GM19438 (cell line): ENCODE measurements around the gene KIAA0753.
A peak's percentile ranks its signal among the peaks of the same experiment; 100 is the strongest.

Experiments
- ATAC-seq: cut with Tn5 transposase; IDR thresholded peaks from one replicate; pipeline ENCODE4 v1.9.1; 2021; ENCODE audit warnings: low read depth; ENCODE audit not compliant: unreplicated experiment

The KIAA0753 gene

DNA sequence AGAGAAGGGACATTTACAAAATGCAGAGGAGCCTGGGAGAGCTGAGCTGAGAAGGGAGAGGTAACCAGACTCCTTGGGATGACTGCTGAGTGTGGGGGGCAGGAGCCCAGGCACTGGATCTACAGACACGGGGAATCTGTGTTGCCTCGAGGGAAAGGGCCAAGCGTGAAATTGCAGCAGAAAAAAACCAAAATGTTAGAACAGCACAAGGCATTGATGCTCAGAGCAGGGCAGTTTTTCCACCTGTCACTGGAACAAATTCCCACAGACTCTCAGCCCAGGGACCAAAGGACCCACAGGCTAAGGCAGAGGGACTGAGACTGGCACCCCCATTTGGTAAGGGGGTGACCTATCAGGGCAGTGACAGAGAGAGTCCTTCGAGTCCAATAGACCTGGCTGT is 86.2 kb downstream of the KIAA0753 start:
- ATAC-seq: no peak

DNA sequence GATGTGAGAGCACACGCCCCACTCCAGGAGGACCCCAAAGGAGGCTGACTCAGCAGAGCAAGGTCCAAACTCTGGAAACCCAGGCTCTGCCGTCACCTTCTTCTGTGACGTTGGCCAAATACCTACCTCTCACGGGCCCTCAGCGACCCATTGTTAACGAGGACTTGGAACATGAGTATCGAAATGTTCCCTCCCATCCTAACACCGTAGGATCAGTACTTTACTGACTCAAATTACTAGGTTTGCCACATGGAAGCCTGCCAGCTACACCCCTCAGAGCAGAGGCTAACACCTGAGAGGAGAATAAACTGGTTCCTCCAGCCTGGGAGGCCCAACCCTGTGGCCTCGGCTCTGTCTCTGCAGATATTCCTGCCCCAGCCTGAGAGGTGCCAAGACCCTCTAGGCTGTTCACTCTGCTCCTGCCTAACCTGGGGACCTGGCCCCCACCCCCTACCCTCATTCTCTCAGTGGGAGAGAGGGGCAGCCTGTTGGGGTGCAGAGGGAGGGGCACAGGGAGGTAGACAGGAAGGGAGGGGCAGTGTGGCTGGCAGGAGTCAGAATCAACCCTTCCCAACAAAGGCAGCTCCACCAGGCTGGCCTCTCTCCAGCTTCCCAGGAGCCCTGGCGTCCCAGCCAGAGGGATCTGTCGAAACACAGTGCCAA is 88.5 kb downstream of the KIAA0753 start:
- no peak for ATAC-seq

DNA sequence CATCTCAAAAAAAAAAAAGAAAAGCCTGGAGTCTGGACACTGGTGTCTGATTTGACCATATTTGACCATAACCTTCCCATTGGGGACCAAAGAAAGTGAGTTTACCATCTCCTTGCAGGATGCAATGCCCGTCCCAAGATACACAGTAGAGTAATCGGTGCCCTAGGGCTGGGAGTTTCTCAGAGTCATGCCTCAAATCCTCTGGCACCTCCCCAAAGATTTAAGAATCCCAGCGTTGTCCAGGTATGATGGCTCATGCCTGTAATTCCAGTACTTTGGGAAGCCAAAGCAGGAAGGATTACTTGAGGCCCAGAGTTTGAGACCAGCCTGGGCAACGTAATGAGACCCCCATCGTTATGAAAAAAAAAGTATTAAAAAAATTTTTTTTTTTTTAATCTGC is 89.2 kb downstream of the KIAA0753 start:
- no peak for ATAC-seq

DNA sequence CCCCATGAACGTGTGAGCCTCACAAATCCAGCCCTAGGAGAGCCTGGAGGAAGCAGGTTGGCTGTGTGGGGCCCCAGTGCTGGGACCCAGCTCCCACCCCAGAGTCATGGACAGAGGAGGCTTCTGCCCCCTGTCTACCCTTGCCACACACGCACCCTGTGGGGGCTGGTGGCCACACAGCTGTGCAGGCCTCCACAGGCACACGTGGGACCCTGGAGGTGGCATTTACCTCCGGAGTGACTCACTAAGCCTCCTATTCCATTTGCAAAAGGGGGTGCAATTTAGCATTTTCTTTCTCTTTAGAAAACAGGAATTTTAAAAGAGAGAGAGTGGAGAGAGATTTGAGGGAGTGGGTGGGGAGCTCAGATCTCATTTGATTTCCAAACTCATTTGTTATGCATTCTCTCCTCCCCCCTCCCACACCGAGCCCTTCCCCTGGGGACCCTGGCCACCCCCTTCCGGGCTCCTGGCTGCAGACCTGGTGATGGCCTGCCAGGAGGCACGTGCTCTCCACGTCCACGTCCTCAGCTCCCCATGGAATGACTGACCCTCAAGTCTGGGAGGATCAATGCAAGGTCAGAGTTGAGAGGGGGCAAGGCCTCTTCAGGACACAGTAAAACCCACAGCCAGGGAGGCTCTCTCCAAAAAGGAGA is 91.0 kb downstream of the KIAA0753 start:
- ATAC-seq: no peak

DNA sequence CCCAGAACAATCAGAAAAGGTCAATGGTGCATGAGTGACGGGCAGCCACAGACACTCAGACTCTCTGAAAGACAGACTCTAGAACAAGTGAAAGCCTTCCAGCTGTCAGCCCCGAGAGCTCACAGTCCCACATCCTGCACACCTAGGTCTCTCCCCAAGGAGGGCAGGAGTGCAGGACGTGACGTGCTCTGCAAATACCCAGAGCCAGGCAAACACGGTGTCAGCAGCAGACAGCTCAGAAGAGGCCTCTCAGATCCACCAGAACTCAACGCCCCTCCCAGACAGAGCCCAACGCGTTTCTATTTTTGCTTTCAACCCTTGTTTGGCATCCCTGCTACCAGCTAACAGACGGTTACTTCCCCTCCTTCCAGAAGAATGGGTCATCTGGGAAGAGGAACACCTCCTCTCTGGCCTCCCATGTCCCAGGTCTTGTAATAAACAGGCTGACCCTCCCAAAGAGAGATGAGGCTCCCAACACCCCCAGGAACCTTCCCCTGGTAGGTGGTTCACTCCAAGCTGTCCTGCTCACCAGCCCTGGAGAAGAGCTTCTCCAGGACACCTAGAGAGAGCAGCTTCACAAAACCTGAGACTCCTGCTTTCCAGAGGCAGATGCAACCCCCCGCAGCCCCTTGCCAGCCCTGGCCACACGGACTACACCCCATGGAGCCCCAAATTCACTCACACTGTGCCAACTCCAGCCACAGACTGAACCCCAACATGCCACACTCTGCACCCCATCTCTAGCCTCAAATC is 91.8 kb downstream of the KIAA0753 start:
- ATAC-seq: peak; percentile 74

DNA sequence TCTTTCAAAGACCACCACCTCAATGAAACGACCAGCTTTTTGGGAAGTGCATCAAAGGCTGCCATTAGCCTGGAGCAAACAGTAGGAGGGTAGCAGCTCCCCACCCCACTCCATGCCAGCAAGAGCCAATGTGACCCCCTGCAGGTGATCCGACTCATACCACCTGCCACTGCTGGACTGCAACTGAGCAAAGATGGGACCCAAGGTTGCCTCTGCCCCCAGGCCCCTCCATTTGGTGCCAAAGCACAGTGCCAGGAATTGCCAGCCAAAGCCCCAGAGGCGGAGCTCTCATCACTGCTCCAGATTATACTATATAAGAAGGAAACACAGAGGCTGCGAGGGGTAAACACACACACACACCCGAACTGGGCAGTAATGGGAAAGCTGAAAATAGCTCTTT is 92.5 kb downstream of the KIAA0753 start:
- ATAC-seq: peak; percentile 14

DNA sequence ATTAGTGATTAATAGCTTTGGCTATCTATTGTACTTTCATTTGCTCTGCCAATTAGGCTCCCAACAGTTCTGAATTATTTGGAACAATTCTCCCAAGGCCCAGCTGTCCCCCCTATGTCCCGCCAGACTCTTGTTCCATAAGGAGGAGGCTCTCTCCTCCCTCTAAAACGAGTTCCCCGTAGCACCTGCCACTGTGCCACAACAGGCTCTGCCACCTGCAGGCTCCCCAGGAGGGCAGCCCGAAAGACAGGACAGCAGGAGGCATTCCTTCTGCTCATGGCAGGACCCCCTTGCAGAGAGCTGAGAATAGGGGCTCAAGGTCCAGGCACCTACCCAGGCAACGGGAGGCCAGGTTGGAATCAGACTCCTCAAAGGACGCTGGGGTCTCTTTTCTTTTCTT is 93.2 kb downstream of the KIAA0753 start:
- no peak for ATAC-seq

DNA sequence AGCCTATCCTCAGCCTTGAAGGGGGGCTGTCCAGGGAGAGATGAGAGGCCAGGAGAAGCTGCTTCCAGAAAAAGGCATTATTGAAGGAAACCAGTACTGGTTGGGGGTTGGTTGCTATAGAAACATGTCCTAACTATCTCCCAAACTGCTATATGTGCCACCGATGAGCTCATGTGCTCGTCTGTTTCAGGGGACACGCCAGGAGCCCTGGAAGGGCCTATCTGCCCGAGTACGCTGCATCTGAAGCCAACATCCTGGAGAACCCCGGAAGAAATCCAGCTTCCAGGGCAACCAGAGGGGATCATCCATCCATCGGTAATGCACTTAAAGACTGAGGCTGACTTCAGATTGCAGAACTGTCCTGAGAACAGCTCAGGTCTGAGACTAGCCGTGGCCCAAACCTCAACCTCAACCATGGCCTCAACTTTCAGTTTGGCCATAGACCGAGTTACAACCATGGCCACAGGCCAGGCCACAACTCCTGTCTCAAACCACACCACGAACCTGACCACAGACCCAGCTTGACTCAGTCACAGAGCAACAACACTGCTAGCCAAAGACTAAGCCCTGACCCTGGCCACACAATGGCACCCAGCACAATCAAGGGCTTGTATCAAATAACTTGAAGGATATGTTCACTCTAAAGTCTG is 94.3 kb downstream of the KIAA0753 start:
- no peak for ATAC-seq

DNA sequence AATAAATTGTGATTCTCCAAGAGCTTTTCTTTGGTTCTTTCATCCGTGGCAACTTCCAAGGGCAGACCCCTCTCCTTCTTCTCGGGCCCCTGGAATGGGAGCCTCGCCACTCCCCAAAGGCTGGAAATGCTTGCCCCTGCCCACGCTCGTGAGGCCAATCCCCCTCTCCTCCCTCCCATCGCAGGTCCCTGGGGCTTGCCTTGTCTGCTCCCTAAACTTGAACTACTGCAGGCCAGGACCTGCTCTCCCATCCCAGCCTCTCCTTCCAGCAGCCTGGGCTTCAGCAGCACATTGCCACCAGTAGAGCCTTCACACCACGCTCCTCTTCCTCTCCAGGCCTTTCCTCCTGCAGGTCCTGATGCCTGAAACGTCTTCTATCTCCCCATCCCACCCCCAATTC is 95.2 kb downstream of the KIAA0753 start:
- ATAC-seq: no peak

DNA sequence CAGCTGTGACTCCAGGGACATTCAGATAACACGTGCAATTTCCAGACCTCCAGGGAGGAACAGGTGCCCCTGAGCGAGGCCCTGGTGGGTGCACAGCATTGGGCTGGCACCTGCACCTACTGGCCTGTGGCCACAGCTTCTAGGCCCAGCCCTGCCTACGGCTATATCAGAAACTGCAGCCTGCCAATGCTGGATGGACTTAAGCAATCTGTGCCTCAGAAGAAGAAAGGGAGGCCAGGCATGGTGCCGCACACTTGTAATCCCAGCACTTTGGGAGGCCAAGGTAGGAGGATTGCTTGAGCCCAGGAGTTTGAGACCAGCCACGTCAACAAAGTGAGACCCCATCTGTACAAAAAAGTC is 96.5 kb downstream of the KIAA0753 start:
- no peak for ATAC-seq

DNA sequence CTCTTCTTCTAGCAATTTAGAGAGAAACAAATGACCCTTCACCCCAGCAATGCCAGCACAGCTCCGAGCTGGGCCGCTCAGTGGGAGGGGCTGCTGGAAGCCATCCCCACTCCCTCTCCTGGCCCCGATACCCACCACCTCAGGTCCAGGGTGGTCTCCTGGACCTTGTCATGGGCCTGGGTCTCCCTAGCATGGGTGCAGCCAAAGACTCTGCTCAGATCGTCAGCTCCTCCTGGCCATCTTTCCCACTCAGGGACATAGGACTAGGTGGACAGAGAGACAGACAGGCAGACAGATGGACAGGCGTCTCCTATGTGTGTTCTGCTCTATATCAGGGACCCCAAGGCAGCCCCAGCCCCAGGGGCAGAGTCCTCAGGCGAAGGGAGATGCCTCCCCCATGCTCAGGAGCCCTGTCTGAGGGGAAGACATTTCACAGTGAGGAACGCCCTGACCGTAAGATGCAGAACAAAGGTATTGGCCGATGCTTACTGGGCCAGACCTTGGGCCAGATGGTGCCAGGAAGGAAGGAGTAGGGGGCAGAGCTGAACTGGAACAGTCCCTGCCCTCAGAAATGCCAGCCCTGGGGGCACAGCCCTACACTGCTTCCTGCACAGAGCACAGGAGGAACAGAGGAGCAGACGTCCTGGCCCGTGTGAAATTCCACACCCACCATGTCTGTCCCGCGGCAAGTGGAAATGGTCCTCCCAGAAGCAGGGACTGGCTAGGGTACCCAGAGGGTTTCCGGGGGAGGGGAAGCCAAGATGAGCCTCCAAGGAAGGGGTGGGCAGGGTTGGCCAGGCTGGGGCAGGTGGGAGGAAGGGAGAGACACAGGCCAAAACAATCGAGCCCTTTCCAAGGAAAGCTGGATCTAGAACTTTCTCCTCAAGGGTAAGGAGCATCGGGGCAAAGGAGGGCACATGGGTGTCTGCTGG is 97.2 kb downstream of the KIAA0753 start:
- no peak for ATAC-seq

DNA sequence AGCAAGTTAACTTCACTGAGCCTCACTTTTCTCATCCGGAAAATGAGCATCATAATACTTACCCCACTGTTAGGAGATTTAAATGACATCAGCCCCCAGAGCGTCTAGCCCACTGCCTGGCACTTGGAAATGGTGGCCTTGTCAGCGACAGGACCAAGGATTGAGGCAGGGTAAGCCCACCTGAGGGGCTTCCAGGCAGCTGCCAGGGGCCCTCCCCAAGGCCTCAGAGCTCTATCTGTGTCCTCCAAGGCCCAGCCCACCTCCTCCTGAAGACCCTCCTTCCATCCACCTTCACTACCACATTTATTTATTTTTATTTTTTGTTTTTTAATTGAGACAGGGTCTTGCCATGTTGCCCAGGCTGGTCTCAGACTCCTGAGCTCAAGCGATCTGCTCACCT is 97.9 kb downstream of the KIAA0753 start:
- no peak for ATAC-seq

DNA sequence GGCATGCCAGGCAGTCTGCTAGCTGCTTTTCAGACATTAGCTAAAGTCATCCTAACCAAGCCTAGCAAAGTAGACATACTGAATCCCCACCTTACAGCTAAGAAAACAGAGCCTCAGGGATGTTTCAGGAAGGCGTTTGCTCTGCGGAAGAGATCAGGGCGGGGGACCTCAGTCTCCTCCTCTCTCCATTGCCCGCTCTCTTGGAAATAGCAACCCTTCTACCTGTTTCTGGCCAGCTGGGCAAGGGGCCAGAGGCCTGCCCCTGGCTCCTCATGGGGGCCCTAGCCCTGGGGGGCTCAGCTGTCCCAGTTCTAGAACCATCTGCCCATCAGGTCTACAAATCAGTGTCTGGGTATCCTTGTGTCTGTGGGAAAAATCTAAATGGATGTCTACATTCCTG is 98.6 kb downstream of the KIAA0753 start:
- ATAC-seq: no peak

DNA sequence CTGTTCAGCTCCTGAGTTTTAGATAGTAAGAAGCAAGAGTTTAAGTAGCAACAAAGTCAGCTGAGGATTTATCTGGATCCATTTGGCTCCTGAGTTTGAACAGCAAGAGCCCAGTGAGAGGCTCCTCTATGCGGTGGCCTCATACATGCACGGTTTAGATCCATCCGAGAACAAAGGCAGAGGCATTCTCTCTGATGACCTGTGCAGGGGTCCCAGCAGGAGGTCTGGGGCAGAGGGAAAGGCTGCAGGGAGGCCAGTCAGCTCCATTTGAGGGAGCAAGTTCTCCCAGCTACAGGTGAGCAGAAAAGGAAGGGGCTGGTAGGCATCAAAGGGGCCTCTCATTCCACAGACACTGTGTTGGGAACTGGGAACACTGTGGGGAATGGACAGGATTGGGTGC is 100.6 kb downstream of the KIAA0753 start:
- ATAC-seq: no peak

DNA sequence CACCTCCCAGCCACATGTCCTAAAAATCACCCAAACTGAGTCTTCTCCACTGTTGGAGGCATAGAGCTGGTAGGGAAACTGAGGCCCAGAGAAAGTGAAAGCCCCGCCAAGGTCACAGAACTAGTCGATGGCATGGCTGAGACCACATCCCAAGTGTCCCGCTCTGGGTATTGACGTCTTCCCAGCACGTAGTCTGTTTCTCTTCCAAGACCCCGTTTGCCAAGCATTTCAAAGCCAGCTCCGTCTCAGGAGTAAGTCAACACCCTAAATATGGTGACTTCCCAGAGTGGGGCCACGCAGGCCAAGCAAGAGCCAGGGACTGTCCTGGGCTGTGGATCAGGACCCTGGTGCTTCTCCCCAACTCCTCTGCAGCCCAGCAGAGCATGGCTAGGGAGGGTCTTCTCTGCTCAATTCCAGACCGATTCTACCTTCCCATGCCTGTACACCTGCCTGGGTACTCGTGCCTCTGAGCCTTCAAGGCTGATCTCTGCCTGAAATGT is 103.9 kb downstream of the KIAA0753 start:
- no peak for ATAC-seq

DNA sequence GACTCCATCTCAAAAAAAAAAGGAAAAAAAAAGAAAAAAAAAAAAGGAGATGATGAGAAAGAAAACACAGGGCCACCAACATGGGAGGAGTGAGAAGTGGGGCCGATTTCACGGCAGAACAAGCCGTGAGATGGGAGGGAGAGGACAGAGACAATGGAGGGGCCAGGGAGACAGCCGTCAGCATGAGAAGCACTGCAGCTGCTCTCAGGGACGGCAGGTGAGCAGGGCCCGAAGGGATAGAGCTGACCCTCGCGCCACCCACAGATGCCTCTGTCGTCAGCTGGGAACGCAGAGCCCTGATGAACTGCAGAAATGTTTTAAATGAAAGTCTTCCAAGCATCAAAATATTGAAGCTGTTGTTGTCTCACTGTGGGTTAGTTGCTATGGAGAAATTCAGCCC is 104.5 kb downstream of the KIAA0753 start:
- ATAC-seq: no peak

DNA sequence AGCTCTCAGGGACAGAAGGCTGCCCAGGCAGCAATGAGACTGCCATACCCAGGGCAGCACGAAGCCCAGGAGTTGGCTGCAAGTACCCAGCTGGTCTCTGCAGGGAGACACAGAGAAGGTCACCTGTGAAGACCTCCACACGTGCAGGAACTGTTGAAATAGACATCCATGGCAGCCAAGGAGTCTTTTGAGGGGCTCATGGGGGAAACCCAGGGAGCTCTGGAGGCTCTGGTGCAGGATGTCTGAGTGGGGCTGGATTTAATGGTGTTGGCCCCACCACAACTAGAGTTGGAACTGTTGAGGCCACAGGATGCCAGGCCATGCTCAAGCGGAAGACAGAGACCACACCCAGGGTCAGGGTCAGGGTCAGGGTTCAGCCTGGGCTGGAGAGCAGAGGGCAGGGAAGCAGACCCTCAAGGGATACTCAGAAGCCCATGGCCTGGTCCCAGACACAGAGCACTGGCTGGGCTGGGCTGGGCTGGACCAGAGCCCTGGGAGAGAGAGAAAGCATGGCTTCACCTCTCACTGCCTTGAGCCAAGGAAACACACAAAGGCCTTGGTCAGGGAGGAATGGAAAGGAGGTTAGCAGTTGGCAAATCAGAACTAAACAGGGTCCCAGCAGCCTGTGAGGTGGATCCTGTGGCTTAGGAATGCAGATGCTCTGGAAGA is 105.5 kb downstream of the KIAA0753 start:
- no peak for ATAC-seq

DNA sequence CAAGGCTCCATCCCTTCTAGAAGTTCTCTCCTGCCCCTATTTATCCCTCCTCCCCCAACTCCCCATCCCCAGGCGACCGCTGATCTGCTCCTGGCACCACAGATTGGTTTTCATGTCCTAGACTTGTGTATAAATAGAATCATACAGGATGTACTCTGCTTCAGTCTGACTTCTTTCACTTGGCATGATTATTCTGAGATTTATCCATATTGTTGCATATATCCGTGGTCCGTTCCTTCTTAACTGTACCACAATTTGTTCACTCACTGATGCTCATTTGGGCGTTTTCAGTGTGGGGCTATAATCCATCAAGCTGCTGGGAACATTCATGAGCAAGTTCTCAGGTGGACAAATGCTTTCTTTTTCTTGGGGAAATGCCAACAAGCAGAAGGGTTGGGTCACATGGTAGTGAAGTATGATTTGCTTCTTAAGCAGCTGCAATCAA is 108.0 kb downstream of the KIAA0753 start:
- no peak for ATAC-seq

DNA sequence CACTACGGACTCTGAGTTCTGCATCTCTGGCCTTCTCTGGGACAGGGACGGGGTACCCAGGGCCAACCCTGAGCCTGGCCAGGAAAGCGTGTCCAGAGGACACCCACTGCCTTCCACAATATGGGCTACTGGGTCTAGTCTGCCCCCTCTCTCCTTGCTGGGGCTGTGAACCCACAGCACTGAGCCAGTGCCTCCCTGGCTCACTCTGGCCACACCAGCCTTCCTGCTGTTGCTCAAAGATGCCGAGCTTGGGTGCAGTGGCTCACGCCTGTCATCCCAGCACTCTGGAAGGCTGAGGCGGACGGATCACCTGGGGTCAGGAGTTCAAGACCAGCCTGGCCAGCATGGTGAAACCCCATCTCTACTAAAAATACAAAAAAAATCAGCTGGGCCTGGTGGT is 108.9 kb downstream of the KIAA0753 start:
- ATAC-seq: no peak
